Vagina (tissue), 2 donors: Measurements from ENCODE around the gene ANKS1A.

ENCODE experiments used
- POLR2A ChIP-seq, 2 donors: fragments of 450-650 bp; IDR thresholded peaks; one replicate each; pipeline ENCODE4 v1.6.1; 2017; ENCODE audit warnings: antibody characterized with exemption in 2 of 2, mild to moderate bottlenecking in 2 of 2, moderate library complexity in 2 of 2
- TF ChIP-seq, protein P1 (sequence below), 3 experiments: fragments of 450-650 bp in 2 of 3; fragments of 200-600 bp in 1 of 3; sonication (generic) in 1 of 3; IDR thresholded peaks; one replicate each; pipeline ENCODE4 v1.5.1; 2017 to 2019; ENCODE audit warnings: antibody characterized with exemption in 3 of 3, mild to moderate bottlenecking in 2 of 3, moderate library complexity in 2 of 3

DNA sequence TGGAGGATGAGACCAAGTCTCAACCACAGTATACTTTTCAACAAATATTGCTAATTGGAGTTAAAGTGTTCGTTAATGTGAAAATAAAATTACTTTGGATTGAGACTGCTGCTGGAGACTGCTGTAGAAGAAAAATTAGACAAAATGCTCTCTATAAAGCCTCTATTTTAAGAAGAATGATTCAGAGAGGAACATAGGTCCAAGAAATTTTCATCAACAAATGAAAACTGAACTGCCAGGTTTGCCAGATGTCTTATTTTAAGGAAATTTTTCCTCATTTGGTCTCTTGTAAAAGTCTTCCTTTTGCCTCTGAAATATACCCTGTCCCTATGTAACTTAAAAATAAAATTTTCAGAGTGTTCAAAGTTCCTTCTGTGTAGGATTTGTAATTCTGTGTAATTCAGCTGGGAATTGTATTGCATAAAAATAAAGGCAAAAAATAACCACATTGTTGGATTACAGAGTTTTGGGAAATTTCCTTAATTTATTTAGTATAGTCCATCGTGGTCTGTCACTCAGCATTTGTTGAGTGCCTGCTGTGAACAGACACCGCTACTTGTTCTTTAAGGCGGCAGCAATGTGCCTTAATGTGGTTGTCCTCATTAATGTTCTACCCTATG is 27.4 kb downstream of the ANKS1A start:
- no peak for TF ChIP-seq POLR2A (IDR thresholded peaks at IDR 0.05)
- TF ChIP-seq, protein P1, sequence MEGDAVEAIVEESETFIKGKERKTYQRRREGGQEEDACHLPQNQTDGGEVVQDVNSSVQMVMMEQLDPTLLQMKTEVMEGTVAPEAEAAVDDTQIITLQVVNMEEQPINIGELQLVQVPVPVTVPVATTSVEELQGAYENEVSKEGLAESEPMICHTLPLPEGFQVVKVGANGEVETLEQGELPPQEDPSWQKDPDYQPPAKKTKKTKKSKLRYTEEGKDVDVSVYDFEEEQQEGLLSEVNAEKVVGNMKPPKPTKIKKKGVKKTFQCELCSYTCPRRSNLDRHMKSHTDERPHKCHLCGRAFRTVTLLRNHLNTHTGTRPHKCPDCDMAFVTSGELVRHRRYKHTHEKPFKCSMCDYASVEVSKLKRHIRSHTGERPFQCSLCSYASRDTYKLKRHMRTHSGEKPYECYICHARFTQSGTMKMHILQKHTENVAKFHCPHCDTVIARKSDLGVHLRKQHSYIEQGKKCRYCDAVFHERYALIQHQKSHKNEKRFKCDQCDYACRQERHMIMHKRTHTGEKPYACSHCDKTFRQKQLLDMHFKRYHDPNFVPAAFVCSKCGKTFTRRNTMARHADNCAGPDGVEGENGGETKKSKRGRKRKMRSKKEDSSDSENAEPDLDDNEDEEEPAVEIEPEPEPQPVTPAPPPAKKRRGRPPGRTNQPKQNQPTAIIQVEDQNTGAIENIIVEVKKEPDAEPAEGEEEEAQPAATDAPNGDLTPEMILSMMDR (IDR thresholded peaks at IDR 0.05), result no peak
